HG03095 (cell line): ENCODE results near the gene DCUN1D3.
A peak's percentile ranks its signal among the peaks of the same experiment; 100 is the strongest.

ENCODE experiments used
- ATAC-seq: cut with Tn5 transposase; IDR thresholded peaks from one replicate; pipeline ENCODE4 v1.9.1; 2021; ENCODE audit warnings: moderate library complexity; ENCODE audit not compliant: unreplicated experiment

DCUN1D3 gene

DNA sequence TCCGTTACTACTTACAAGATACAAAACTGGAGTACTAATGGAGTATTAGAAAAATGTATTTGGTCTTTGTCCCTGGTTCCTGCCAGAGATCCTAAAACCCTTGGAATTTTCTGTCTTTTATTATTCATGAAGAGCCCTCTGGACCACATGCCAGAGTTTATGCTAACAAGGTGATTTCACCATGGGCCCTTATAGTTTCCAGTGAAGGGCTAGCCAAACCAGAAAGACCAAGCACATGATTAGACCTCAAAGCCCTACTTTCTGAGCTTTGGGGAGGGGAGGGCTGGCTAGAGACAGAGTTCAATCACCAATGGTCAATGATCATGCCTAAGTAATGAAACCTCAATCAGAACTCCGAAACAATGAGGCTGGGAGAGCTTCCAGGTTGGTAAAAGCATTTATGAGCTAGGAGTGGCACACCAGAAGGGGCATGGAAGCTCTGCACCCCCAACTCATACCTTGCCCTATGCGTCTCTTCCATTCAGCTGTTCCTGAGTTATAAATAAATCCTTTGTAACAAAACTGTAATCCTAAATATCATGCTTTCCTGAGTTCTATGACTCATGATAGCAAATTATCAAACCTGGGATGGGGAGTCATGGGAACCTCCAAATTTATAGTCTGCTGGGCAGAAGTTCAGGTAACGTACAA is 10.4 kb downstream of the DCUN1D3 start:
- ATAC-seq = no peak

DNA sequence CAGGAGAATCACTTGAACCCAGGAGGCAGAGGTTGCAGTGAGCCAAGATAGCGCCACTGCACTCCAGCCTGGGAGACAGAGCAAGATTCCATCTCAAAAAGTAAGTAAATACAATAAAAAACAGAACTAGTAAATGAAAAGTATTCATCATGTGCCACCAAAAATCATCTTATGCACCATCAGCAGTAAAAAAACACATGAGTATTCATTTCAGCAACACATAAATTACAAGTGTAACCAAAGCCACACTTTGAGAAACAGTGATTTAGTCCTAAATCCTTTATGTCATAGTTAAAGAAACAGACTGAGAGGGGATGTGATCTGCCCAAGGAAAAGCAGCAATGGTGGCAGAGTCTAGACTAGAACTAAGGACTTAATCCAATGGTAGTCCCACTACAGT is 13.0 kb downstream of the DCUN1D3 start:
- ATAC-seq = no peak

- ATAC-seq = no peak
These were observed 13.8 kb downstream of the DCUN1D3 start for GRCh38 chr16:20886320-20886719.

- ATAC-seq = no peak
These were observed 16.0 kb downstream of the DCUN1D3 start for GRCh38 chr16:20884240-20884556.

- no peak for ATAC-seq
These were observed 16.5 kb downstream of the DCUN1D3 start for GRCh38 chr16:20883554-20884239.

DNA sequence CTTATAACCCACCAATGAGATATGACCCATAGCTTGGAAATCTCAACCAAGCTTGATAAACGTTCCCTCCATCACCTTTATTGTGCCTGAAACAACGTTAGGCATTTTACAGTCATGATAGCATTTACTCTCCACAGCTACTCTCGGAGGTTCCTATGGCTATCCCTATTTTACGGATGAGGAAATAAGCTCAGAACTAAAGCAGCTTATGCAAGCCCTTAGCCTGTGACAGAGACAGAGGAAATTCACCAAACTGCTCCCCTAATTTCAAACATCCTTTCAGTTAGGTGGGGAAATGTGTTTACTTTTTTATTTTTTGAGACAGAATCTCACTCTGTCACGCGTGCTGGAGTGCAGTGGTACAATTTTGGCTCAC is 18.7 kb downstream of the DCUN1D3 start:
- ATAC-seq = no peak

DNA sequence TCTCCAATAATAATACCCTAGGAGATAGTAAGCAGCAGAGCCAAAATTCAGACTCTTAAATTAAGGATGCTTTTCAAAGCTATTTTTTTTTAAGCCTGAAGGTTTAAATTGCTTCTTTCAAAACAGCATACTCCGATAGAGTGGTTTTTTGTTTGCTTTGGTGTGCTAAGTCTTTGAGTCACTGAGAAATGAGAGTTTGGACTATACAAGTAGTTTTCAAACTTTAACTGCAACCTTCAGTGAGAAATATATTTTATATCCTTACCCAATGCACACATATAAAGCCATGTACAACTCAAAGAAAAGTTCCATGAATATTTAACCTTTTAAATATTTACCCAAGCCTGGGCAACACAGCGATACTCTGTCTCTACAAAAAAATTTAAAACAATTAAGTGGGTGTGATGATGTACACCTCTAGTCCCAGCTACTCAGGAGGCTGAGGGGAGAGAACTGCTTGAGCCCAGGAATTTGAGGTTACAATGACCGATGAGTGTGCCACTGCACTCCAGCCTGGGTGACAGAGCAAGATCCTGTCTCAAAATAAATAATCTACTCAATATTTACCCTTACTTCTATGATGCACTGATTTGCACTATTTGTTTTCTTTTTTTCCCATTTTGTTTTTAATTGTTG is 19.2 kb downstream of the DCUN1D3 start:
- no peak for ATAC-seq

GRCh38 chr16:20879175-20880040 is 20.8 kb downstream of the DCUN1D3 start:
- ATAC-seq = peak; percentile 39

DNA sequence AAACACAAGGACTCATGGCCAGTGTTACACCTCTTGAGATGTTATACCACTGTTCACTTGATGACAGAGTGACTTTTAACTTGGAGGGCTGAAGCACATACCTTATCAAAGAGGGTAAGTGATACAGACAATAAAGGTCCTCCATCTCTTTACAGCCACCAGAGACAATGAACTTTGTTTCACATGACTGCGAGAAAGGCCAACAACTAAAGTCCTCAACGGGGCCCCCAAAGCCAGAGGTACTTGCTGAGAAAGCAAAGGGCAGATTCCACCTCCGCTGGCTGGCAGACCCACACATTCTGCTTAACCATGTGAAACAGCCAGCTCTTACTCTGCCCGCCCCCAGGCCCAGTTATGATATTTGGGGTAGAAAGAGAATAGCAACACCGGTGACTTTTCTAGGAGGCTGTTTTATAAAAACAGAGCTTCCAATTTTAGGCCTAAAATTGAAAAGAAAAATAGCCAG is 21.4 kb downstream of the DCUN1D3 start:
- ATAC-seq = no peak

DNA sequence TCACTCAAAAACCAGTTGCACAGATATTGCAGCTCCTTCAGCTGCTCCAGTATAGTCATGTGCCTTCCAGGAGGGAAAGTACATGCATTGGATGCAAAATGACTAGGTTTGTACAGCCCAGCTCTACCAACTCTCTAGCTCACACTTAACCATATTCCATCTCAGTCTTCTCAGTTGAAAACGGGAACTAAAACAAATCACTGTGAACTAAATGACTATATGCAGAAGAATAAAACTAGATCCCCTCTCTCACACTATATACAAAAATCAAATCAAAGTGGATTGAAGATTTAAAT is 24.9 kb downstream of the DCUN1D3 start:
- no peak for ATAC-seq

DNA sequence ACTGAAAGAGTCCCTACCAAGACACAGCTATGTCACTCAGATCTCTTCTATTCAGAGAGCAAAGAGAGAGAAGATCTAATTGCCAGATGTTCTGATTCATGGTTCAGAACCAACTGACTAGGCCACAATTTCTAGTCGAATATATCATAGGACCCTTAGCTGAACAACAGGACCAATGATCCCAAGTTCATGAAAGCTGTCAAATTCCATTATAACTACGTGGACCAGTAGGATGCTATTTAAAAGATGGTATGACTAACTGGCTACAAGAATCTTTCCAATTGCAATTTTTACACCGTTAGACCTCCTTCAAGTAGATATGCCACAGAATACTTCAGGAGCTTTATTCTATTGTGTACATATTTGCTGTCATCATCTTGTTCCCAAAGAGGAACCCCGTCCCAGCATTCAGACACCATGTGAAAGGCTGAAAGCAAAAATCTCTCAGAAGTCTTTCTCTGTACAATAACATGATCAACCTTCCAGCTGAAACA is 26.0 kb downstream of the DCUN1D3 start:
- ATAC-seq = peak; percentile 5

DNA sequence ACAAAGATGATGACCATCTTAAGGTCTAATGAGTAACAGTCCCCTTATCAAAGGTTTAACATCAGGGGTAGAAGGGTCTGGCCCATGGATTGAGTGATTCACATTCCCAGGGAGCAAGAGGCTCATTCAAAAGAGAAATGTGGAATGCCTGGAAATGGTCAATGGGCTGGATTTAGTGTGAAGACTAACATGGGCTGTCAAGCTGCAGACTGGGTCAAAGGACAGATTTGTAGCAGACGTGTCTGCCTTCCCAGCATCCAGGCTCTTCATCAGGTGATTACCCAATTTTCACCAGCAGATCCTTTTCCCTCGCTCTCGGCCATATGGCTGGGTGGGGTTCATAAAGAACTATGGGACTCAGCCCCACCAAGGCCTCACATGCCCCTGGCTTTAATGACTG is 26.8 kb downstream of the DCUN1D3 start:
- no peak for ATAC-seq

DNA sequence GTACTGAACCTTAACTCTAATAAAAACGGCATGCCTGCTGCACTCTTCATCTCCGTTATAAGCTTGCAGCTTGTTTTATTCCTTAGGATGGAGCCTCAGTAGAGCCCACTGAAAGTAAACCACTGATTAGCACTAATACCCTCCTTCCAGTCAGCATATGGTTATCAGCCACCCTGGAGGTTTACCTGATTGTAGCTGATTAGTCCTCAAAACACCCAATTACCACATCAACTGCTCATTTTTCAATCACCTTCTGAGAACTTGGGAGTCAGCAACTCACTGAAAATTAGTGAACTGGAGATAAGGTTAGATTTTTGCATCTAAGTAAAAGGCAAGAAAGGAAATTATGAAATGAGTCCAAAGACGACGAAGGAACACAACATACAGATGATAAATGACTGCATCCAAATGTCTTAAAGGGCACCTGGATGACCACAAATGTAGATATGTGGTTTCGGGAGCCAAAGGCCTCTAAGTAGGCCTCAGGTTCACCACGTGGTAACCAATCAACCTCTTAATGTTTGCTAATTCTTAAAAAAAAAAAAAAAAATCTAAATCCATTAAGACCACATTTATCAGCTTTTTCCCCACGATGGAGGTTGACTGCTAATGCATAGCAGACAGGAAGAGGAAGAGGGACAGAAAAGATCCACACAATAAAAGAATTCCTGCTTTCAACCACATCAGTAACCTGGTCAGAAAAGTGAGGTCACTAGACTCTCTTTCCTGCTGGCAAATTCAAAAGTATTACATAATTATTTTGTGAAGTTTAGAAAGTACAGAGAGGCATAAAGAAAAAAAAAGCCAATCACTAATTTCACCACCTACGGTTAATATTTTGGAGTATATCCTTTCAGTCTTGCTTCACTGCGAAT is 28.0 kb downstream of the DCUN1D3 start:
- ATAC-seq = no peak

GRCh38 chr16:20871258-20871657 is 28.9 kb downstream of the DCUN1D3 start:
- no peak for ATAC-seq

- no peak for ATAC-seq
These were observed 29.9 kb downstream of the DCUN1D3 start for GRCh38 chr16:20870122-20870820.

DNA sequence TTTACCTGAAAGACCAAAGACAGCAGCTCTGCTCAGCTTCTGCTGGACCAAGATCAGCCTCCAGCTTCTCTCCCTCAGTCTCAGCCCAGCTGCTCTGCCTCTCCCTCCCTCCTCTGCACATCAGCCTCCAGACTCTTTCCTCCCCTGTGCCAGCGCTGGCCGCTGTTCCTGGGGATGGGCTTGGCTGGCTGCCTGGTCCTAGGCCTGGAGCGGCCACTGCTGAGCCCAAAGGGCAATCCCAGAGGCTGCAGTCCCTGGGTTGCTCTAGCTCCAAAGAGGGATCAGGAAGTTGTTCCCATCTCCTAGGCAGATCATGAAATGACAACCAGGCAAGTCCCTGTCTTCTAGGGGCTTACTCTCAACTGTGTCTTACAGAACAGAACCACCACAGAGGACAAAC is 31.3 kb downstream of the DCUN1D3 start:
- no peak for ATAC-seq

DNA sequence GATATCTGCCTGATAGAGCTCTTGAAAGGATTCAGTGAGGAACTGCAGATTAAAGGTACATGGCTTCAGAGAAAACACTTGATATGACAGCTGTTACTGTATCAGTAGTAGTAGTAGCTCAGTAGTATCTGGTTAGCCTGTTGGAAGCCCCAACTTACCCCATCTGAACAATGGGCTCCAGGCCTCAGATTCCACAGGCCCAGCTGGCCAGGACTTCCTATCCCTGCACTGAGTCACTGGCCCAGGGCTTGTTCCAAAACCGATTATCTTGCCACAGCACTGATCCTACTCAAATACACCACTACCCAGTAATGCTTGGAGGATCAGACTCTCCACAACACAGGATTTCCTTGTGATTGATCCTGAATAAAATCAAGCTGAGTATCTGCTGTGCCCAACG is 32.6 kb downstream of the DCUN1D3 start:
- ATAC-seq = no peak

- ATAC-seq = no peak
These were observed 33.4 kb downstream of the DCUN1D3 start for GRCh38 chr16:20866801-20867200.

- ATAC-seq = no peak
These were observed 33.9 kb downstream of the DCUN1D3 start for GRCh38 chr16:20866145-20866772.
